Measurements from ENCODE around the gene CCDC85B.

DNA sequence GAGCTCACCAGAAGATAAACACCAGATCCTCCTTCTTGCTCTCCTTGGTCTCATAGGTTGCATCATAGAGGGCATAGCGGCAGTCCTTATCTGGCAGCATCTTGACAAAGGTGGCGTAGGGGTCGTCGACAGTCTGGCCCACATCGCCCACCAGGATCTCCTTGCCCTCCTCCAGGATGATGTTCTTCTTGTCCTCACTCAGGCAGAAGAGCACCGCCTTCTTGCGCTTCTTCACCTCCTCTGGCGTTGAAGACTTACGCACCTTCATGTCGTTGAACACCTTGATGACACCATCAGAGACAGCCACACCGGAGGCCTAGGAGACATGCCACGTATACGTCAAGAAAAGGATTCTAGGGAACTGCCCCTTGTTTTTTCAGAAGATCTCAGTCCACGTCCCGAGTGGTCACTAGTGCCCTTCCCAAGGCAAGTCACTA lies 34.5 kb upstream of the CCDC85B start:
- TF ChIP-seq CTCF (IDR thresholded peaks at IDR 0.05; ENCODE audit: low read depth, low read length): no peak
- no peak for TF ChIP-seq POLR2A (IDR thresholded peaks at IDR 0.05; ENCODE audit: extremely low read depth, insufficient read length)
- TF ChIP-seq MAX (IDR thresholded peaks at IDR 0.05; ENCODE audit: low read depth, low read length): no peak
- TF ChIP-seq MYC (IDR thresholded peaks at IDR 0.05; ENCODE audit: low read depth, low read length): no peak
